WTC11 (cell line): ENCODE measurements around the gene OXLD1.

ENCODE experiments used
- CBFB ChIP-seq: sonication (generic); formaldehyde crosslinking; IDR thresholded peaks from 2 replicates; pipeline ENCODE4 v1.8.1; 2022; ENCODE audit warnings: mild to moderate bottlenecking, low read depth, missing genetic modification reagents
- CTCF ChIP-seq: fragments of 200-600 bp; IDR thresholded peaks from 2 replicates; pipeline ENCODE4 v1.8.0; 2022; ENCODE audit warnings: antibody characterized with exemption
- E2F4 ChIP-seq: sonication (generic); formaldehyde crosslinking; IDR thresholded peaks from 2 replicates; pipeline ENCODE4 v1.8.1; 2022; ENCODE audit warnings: low read depth, mild to moderate bottlenecking, moderate library complexity, missing genetic modification reagents, borderline replicate concordance
- ETV6 ChIP-seq: sonication (generic); formaldehyde crosslinking; IDR thresholded peaks from 2 replicates; pipeline ENCODE4 v1.8.1; 2022; ENCODE audit warnings: mild to moderate bottlenecking, missing genetic modification reagents
- JUN ChIP-seq: sonication (generic); formaldehyde crosslinking; IDR thresholded peaks from 2 replicates; pipeline ENCODE4 v1.8.0; 2023; ENCODE audit warnings: mild to moderate bottlenecking, missing genetic modification reagents
- MYBL2 ChIP-seq: sonication (generic); formaldehyde crosslinking; IDR thresholded peaks from 2 replicates; pipeline ENCODE4 v1.8.1; 2023; ENCODE audit warnings: mild to moderate bottlenecking, moderate library complexity, missing genetic modification reagents
- NFATC4 ChIP-seq: fragments of 250-450 bp; sonication (Bioruptor Pico); IDR thresholded peaks from 2 replicates; pipeline ENCODE4 v1.9.0; 2021; ENCODE audit warnings: mild to moderate bottlenecking
- NR1H2 ChIP-seq: sonication (generic); formaldehyde crosslinking; IDR thresholded peaks from 2 replicates; pipeline ENCODE4 v1.9.0; 2021; ENCODE audit warnings: mild to moderate bottlenecking, moderate library complexity, missing genetic modification reagents
- NR3C1 ChIP-seq: sonication (generic); formaldehyde crosslinking; conservative IDR thresholded peaks from 2 replicates; pipeline ENCODE4 v1.8.1; 2023; ENCODE audit warnings: low read depth, mild to moderate bottlenecking, missing genetic modification reagents
- SMAD4 ChIP-seq: sonication (generic); formaldehyde crosslinking; IDR thresholded peaks from 2 replicates; pipeline ENCODE4 v1.8.0; 2022; ENCODE audit warnings: mild to moderate bottlenecking, missing genetic modification reagents
- STAT6 ChIP-seq: sonication (generic); formaldehyde crosslinking; conservative IDR thresholded peaks from 2 replicates; pipeline ENCODE4 v1.8.1; 2023; ENCODE audit warnings: mild to moderate bottlenecking, low read depth, missing genetic modification reagents, moderate library complexity
- TCF7 ChIP-seq: sonication (generic); formaldehyde crosslinking; IDR thresholded peaks from 2 replicates; pipeline ENCODE4 v1.8.0; 2022; ENCODE audit warnings: mild to moderate bottlenecking, low read depth, missing genetic modification reagents, moderate library complexity
- ZNF281 ChIP-seq: sonication (generic); formaldehyde crosslinking; IDR thresholded peaks from 2 replicates; pipeline ENCODE4 v1.8.0; 2023; ENCODE audit warnings: mild to moderate bottlenecking, missing genetic modification reagents

GRCh38 chr17:81706757-81707624 is 40.6 kb upstream of the OXLD1 start:
- no peak for TF ChIP-seq NR3C1
- no peak for TF ChIP-seq CTCF
- TF ChIP-seq TCF7 (CRISPR knock-in tag), result no peak
- TF ChIP-seq JUN (CRISPR knock-in tag), result no peak
- TF ChIP-seq SMAD4, result no peak
- TF ChIP-seq ZNF281 (CRISPR knock-in tag), result no peak
- no peak for TF ChIP-seq ETV6 (CRISPR knock-in tag)
- no peak for TF ChIP-seq E2F4 (CRISPR knock-in tag)
- no peak for TF ChIP-seq CBFB (CRISPR knock-in tag)
- no peak for TF ChIP-seq MYBL2 (CRISPR knock-in tag)
- no peak for TF ChIP-seq STAT6 (CRISPR knock-in tag)
- no peak for TF ChIP-seq NR1H2 (CRISPR knock-in tag)
- TF ChIP-seq NFATC4, result no peak
